PC-3 (cell line): Measurements from ENCODE around the gene EFEMP1.

ENCODE experiments used
- CTCF ChIP-seq: fragments of 300-600 bp; sonication (generic); conservative IDR thresholded peaks from 2 replicates; pipeline ENCODE4 v1.5.1; 2017; ENCODE audit warnings: antibody characterized with exemption, low read depth, mild to moderate bottlenecking, low read length
- EZH2 ChIP-seq: fragments of 300-600 bp; sonication (generic); IDR thresholded peaks from one replicate; pipeline ENCODE4 v1.6.1; 2017; ENCODE audit warnings: antibody characterized with exemption, mild to moderate bottlenecking, low read length; ENCODE audit not compliant: unreplicated experiment

GRCh38 chr2:55949613-55950012, 26.0 kb upstream of the EFEMP1 start:
- TF ChIP-seq CTCF, result no peak
- TF ChIP-seq EZH2, result no peak
